Naive B cell (primary cell): ENCODE data around the gene ETNPPL. TPM values are rescaled to one million over a fixed set of nuclear protein-coding genes. Genes with fewer than 3 reads are reported as not detected.
"Not testable (repeated sequence)": the region's sequence is repeated elsewhere in the genome, so short reads cannot be mapped to it uniquely, and the experiment has no call there.

Experiments used
- ATAC-seq, 2 donors: fragments of 150-1000 bp; cut with Tn5 transposase; 2 replicates each; pipeline ENCODE4 v1.10.0; 2021; ENCODE audit warnings: low read depth in 2 of 2, mild to moderate bottlenecking in 2 of 2, moderate library complexity in 2 of 2
- DNase-seq: peaks from one replicate; pipeline ENCODE4 v3.0.0; 2022
- H3K27ac Mint-ChIP-seq, 6 donors: one replicate each; pipeline ENCODE4 v1.8.0; 2020 to 2022; ENCODE audit warnings: mild to moderate bottlenecking in 6 of 6, mixed read lengths in 6 of 6, moderate library complexity in 5 of 6, inconsistent platforms in 2 of 6
- H3K27me3 Mint-ChIP-seq, 3 donors: one replicate each; pipeline ENCODE4 v1.8.0; 2021 to 2022; ENCODE audit warnings: mixed read lengths in 3 of 3, mild to moderate bottlenecking in 1 of 3
- H3K36me3 Mint-ChIP-seq, 2 donors: one replicate each; pipeline ENCODE4 v1.8.0; 2020 to 2022; ENCODE audit warnings: mixed read lengths in 2 of 2, inconsistent platforms in 1 of 2, mild to moderate bottlenecking in 1 of 2
- H3K4me1 Mint-ChIP-seq, 3 donors: one replicate each; pipeline ENCODE4 v1.8.0; 2020 to 2022; ENCODE audit warnings: mixed read lengths in 3 of 3, inconsistent platforms in 1 of 3, mild to moderate bottlenecking in 1 of 3, moderate library complexity in 1 of 3
- H3K4me3 Mint-ChIP-seq, 8 donors: one replicate each; pipeline ENCODE4 v1.8.0; 2020 to 2022; ENCODE audit warnings: mild to moderate bottlenecking in 8 of 8, mixed read lengths in 8 of 8, moderate library complexity in 8 of 8, inconsistent platforms in 2 of 8
- H3K9me3 Mint-ChIP-seq, 7 donors: one replicate each; pipeline ENCODE4 v1.8.0; 2020 to 2022; ENCODE audit warnings: mixed read lengths in 7 of 7, mild to moderate bottlenecking in 5 of 7, inconsistent platforms in 2 of 7, moderate library complexity in 1 of 7
- polyA plus RNA-seq, 6 donors: library from polyadenylated mRNA; unstranded; fragments of 300-500 nt; fragmentation: Illumina TruSeq; gene quantifications; one replicate each; pipeline ENCODE4 v1.2.3, GENCODE V29; 2021; ENCODE audit warnings: low read depth in 6 of 6

The ETNPPL gene
- polyA plus RNA-seq, 6 donors from 2014 or later, result not detected

DNA sequence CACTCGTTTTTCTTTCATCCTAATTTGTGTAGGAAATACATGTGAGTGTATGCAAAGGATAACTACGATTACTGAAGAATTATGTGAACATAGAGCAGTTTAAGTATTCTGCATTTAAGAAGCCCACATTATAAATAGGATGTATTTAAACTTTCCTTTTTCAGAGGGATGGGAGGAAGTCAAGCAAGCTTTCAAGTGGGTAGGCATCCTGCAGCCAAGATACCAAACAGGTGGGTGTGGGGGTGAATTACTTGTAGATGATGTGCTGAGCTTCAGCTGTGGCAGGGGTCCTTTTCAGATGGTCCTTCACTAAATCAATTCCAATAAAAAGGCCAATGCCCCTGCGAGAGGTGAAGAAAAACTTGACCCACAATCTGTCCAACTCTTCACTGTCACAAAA lies 16.3 kb downstream of the ETNPPL start:
- Mint-ChIP-seq H3K9me3 (no peaks in the 10 kb centered on the region), H3K4me3 (no peak overlapping the region), H3K4me1 (no peaks in the 10 kb centered on the region), H3K27me3 (peaks cover 0 to 16% (median 4%) of the 10 kb centered on the region in 3 donors), H3K36me3 (no peaks in the 10 kb centered on the region), H3K27ac (no peak overlapping the region)
- ATAC-seq, result no peak
- no peak for DNase-seq

DNA sequence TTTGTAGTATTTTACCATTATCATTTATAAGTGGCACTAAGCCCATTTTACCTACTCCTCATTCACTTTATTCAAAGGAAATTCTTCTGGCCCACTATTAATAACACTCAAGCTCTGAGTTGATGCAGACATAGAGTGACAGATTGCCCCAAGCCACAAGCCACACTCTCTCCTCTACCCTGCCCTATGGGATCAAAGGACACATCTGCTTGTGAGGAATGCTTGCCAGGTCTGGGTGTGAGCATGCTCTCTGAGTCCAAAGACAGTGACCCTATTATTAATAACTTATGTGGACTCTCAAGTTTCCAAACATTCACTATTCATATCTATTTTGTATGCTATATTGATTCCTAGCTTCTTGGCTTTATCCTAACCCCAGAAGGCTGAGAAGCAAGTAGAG lies 18.5 kb downstream of the ETNPPL start:
- Mint-ChIP-seq H3K4me3 (no peak overlapping the region), H3K27ac (no peak overlapping the region), H3K9me3 (no peaks in the 10 kb centered on the region), H3K36me3 (no peaks in the 10 kb centered on the region), H3K4me1 (no peaks in the 10 kb centered on the region), H3K27me3 (peaks cover 0 to 5% (median 3%) of the 10 kb centered on the region in 3 donors)
- DNase-seq, result no peak
- ATAC-seq, result no peak

DNA sequence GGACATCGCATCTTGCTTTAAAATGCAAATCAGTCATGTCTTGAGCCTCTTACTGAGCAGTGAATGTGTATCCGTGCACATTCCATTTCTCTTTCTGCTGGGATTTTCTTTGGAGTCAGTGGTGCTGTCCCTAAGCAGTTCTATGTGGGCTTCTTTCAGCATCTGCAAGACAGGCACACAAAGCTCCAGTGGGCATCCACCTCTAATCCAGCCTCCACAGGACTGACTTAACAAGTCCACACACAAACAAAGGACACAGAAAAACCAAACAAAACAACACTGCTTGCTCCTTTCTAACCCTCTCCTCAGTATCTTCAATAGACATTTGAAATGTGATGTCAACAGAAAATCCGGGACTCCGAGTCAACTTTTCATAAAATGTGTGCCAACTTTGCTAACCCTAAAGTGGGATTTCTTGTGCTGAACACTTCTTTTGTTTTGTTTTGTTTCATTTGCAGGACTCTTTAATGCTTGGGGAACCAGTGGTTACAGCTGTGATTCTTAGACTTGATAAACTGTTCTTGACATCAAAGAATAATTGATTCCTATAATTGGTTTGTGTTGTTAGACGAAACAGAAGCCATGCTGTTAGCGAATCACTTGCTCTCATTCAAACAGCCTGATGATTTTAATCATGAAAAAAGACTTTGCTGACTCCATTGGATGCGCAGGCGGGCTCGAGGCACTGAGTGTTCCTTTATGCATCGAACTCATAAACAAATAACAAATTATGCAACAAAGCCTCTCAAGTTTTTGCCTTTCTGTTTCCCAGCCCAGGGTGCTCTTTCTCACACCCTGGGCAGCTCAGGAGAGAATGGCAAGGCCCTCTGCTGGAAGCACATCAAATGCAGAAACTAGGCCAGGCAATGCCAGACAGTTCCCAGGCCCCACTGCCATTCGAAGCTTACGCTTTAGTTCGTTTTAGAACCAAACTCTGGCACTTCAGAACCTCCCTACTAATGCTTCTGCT lies 20.1 kb downstream of the ETNPPL start:
- Mint-ChIP-seq H3K9me3 (no peaks in the 10 kb centered on the region), H3K27ac (no peak overlapping the region)

DNA sequence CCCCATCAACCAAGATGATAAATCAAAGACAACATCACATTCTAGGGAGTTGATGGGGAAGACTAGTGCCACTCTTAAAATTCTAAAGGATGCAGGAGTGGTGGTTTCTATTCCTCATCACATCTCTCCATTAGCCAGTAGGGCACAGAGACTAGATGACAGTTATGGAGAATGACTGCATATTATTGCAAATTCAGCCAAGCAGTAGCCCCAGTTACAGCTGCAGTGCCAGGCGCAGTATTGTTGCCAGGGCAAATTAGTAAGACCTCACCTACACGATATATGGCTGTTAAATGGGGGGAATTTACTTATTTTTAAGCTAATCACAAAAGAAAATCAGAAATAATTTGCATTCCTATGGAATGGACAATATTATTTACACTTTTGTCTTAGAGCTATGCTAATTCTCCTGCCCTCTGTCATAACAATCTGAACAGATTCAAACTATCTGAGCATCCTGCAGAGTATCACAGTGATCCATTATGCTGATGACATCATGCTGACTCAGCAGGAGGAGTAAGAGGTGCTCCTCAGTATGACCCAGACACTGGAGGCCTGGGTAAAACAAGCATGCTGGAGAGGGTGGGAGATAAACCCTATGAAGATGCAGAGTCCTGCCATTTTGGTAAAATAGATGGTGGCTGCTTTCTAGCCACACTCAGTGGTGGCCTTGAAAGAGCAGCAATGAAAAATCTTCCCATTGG lies 24.7 kb downstream of the ETNPPL start:
- H3K9me3 Mint-ChIP-seq, result no peaks in the 10 kb centered on the region

More for the DNA sequence above, 20.1 kb downstream of the ETNPPL start:
- Mint-ChIP-seq H3K4me3 (no peak overlapping the region), H3K27me3 (peaks cover 3 to 12% (median 6%) of the 10 kb centered on the region in 3 donors), H3K4me1 (no peaks in the 10 kb centered on the region), H3K36me3 (no peaks in the 10 kb centered on the region)
- ATAC-seq (no peak), DNase-seq (no peak)

DNA sequence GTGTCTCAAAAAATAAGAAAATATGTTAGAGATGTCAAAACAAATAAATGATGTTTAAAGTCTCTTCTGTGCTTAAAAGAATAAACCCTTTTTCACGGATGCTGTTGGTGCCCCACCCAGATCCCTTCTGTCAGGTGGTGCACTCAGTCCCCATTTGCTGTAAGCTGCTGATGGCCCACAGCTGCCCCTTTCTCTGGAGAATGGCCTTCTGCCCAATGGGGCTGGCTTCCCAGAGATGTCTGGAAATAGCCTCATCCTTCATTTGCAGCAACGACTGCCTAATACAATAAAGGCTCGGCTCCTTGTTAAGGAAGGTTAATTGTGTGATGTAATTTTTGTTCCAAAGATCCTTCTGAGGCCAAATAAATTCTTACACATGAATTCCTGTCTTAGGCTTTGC lies 31.8 kb downstream of the ETNPPL start:
- no peak for DNase-seq
- ATAC-seq, result no peak
- H3K27ac Mint-ChIP-seq, result no peak overlapping the region
- peaks cover 10 to 29% (median 23%) of the 10 kb centered on the region in 3 donors for H3K27me3 Mint-ChIP-seq
- H3K4me1 Mint-ChIP-seq, result no peaks in the 10 kb centered on the region
- H3K36me3 Mint-ChIP-seq, result no peaks in the 10 kb centered on the region
- peaks cover 0 to 13% (median 10%) of the 10 kb centered on the region in 7 donors for H3K9me3 Mint-ChIP-seq
- no peak overlapping the region for H3K4me3 Mint-ChIP-seq

More for the DNA sequence above, 24.7 kb downstream of the ETNPPL start:
- Mint-ChIP-seq H3K36me3 (no peaks in the 10 kb centered on the region), H3K4me3 (peak overlapping the region in 1 of 8 donors; percentile 1), H3K27ac (peak overlapping the region in 1 of 6 donors; percentile 34), H3K27me3 (peaks cover 10 to 29% (median 22%) of the 10 kb centered on the region in 3 donors), H3K4me1 (no peaks in the 10 kb centered on the region)
- no peak for ATAC-seq
- no peak for DNase-seq

DNA sequence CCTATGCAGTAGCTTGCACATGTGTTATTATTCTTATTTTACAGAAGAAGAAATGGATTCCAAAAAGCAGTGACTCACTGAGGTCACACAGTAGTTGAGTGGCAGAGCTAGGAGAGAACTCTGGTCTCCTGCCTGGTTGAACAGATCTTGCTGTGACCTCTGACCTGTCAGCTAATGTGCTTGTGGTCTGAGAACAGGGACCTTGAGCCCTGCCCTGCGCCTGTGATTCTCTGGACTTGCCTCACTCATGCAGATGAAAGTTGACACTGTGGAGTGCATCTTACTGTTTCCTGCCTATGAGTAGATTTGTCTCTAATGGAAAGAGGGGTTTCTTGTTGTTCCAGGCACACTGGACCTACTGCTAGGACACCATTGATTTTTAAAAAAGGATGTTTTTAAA lies 32.3 kb downstream of the ETNPPL start:
- peaks cover 10 to 28% (median 23%) of the 10 kb centered on the region in 3 donors for H3K27me3 Mint-ChIP-seq
- no peaks in the 10 kb centered on the region for H3K36me3 Mint-ChIP-seq
- H3K9me3 Mint-ChIP-seq, result peaks cover 0 to 14% (median 12%) of the 10 kb centered on the region in 7 donors
- ATAC-seq (no peak), DNase-seq (no peak)
- H3K4me1 Mint-ChIP-seq, result no peaks in the 10 kb centered on the region
- H3K4me3 Mint-ChIP-seq, result no peak overlapping the region
- H3K27ac Mint-ChIP-seq, result no peak overlapping the region

DNA sequence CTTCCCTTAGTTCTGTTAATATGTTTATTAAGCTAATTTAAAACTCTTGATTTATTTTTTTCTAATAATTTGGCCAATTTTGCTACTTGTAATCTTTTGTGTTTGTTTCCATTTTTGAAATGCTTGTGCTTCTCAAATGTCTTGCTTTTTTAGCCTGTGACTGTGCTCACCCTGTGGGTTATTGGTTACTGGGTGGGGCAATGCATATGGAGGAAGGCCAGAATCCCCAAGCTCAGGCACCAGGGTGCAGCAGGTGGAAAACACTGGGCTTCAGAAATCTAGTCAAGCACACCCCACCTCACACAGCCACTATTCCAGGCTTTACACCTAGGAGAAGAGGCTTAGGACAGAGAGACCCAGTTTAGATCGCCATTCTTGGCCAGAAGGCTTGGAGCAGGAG lies 33.1 kb downstream of the ETNPPL start:
- H3K36me3 Mint-ChIP-seq, result no peaks in the 10 kb centered on the region
- no peak overlapping the region for H3K4me3 Mint-ChIP-seq
- H3K4me1 Mint-ChIP-seq, result no peaks in the 10 kb centered on the region
- H3K27ac Mint-ChIP-seq, result no peak overlapping the region
- H3K27me3 Mint-ChIP-seq, result peaks cover 10 to 28% (median 23%) of the 10 kb centered on the region in 3 donors
- ATAC-seq, result no peak
- DNase-seq, result no peak
- peaks cover 0 to 22% (median 16%) of the 10 kb centered on the region in 7 donors for H3K9me3 Mint-ChIP-seq

DNA sequence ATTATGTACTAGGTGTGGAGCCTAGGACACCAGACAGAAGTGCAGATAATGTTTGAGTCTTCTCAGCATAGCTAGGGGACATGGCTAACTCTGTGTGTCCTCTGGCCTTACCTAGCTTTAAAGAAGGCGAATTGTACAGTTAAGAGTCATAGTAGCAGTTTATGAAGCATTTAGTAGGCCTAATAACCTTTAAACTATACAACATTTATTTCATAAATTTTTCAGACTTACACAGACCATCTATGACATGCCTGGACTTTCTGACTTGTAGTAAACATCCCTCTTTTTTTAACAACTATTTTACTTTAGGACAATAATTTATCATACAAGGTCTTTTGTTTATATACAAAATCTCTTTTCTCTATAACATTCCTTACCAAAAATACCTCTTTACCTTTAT lies 37.4 kb downstream of the ETNPPL start:
- peaks cover 4 to 16% (median 7%) of the 10 kb centered on the region in 3 donors for H3K27me3 Mint-ChIP-seq
- no peak overlapping the region for H3K27ac Mint-ChIP-seq
- DNase-seq (no peak), ATAC-seq (no peak)
- peaks cover 0 to 27% (median 18%) of the 10 kb centered on the region in 7 donors for H3K9me3 Mint-ChIP-seq
- H3K36me3 Mint-ChIP-seq, result no peaks in the 10 kb centered on the region
- no peak overlapping the region for H3K4me3 Mint-ChIP-seq
- no peaks in the 10 kb centered on the region for H3K4me1 Mint-ChIP-seq

DNA sequence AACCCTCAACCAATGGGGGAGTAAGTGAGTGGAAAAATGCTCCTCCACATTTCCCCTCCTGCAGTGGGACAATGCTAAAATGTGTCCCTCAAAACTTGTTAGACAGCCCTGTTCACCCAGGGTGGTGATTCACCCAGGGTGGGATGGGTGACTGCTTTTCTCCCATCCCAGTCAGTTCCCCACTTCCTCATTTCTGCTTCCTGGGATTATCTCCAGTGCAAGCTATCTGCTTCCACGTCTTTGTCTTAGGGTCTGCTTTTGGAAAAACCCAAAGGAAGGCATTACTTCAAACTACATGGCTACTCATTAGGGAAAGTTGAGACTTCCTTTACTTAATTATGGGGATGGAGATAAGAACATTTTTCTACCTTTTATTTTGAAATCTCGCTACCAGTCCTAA lies 45.5 kb downstream of the ETNPPL start:
- Mint-ChIP-seq H3K27ac (no peak overlapping the region), H3K9me3 (no peaks in the 10 kb centered on the region), H3K4me1 (no peaks in the 10 kb centered on the region), H3K4me3 (no peak overlapping the region), H3K27me3 (peaks cover 9 to 38% (median 10%) of the 10 kb centered on the region in 3 donors), H3K36me3 (no peaks in the 10 kb centered on the region)
- no peak for ATAC-seq
- no peak for DNase-seq

DNA sequence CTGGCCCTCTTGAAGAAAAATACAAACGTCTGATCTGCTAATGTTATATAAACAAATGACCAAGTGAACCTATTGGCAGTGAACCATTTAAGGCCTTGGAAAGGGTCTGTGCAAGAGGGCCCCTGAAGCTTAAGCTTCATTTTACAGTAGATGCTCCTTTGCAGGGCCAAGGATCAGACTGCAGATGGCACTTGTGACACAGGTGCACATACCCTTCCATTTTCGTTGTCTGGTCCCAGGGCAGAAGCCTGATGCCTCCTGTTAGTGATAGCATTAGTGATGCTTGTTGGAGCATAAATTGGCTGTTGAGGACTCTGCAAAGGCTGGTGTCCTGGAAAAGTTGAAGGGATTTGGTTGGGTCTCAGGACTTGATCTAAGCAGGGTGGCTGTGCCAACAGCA lies 46.5 kb downstream of the ETNPPL start:
- no peak for ATAC-seq
- H3K36me3 Mint-ChIP-seq, result no peaks in the 10 kb centered on the region
- H3K9me3 Mint-ChIP-seq, result no peaks in the 10 kb centered on the region
- H3K4me1 Mint-ChIP-seq, result no peaks in the 10 kb centered on the region
- no peak overlapping the region for H3K27ac Mint-ChIP-seq
- peaks cover 7 to 44% (median 7%) of the 10 kb centered on the region in 3 donors for H3K27me3 Mint-ChIP-seq
- DNase-seq, result no peak
- H3K4me3 Mint-ChIP-seq, result no peak overlapping the region

DNA sequence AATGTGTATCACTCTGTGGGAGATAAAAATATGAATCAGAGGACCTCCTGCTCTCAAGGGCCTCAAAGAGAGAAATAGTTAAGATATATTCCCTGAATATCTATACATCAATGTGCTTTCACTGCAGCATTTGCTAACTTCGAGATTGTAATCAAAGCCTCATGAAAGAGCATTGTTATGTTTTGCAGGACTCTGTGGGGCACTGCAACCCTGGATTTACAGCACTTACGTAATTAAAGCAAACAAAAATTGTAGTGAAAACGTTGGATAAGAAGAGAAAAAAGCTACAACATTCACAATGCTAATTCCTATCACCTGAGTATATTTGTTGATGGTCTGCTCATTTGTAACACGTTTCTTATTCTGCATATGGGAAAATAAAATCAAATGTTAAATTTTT lies 48.0 kb downstream of the ETNPPL start:
- no peak for ATAC-seq
- DNase-seq, result no peak
- Mint-ChIP-seq H3K4me1 (no peaks in the 10 kb centered on the region), H3K36me3 (no peaks in the 10 kb centered on the region), H3K27me3 (peaks cover 7 to 55% (median 7%) of the 10 kb centered on the region in 3 donors), H3K4me3 (no peak overlapping the region), H3K9me3 (no peaks in the 10 kb centered on the region), H3K27ac (no peak overlapping the region)

DNA sequence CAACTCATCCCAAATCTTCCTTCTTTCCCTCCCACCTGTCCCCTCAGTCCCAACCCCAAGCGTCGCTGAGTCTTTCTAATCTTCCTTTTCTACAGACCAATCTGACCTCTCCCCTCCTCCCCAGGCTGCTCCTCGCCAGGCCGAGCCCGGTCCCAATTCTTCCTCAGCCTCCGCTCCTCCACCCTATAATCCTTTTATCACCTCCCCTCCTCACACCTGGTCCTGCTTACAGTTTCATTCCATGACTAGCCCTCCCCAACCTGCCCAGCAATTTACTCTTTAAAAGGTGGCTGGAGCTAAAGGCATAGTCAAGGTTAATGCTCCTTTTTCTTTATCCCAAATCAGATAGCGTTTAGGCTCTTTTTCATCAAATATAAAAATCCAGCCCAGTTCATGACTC lies 52.3 kb downstream of the ETNPPL start:
- H3K4me3 Mint-ChIP-seq, H3K27ac Mint-ChIP-seq: not testable (repeated sequence)

DNA sequence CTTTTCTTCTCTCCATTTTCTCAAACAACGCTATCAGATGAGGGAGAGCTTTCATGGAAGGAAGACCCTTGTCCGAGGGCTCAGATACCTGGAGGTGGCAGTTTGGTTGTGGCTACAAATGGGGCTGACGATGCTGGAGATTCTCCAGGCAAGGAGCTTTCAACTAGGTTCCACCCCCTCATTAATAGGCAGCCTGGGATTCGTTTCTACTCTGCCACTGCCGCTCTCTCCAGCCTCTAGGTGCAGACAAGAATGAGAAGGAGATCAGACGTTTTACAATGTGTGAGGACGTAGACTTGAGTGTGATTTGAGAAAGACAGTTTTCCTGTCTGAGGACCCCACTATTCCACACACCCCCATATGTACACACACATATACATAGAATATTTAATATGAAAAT lies 53.1 kb downstream of the ETNPPL start:
- Mint-ChIP-seq H3K27ac (no peak overlapping the region), H3K36me3 (no peaks in the 10 kb centered on the region), H3K4me3 (no peak overlapping the region), H3K4me1 (no peaks in the 10 kb centered on the region), H3K27me3 (peaks cover 0 to 32% (median 6%) of the 10 kb centered on the region in 3 donors), H3K9me3 (peaks cover 0 to 2% (median 0%) of the 10 kb centered on the region in 7 donors)
- no peak for ATAC-seq
- DNase-seq, result no peak

More for the DNA sequence above, 52.3 kb downstream of the ETNPPL start:
- peaks cover 0 to 41% (median 6%) of the 10 kb centered on the region in 3 donors for H3K27me3 Mint-ChIP-seq
- not testable (repeated sequence) for DNase-seq, H3K4me1 Mint-ChIP-seq, H3K9me3 Mint-ChIP-seq, ATAC-seq, H3K36me3 Mint-ChIP-seq
